CD14-positive monocyte (primary cell): Measurements from ENCODE around the gene KCNC1. TPM values are rescaled to one million over a fixed set of nuclear protein-coding genes. Genes with fewer than 3 reads are reported as not detected.

ENCODE experiments used
- DNase-seq, 3 donors: peaks; one replicate each; pipeline ENCODE4 v3.0.0-alpha.2; 2011 to 2022
- H2AFZ ChIP-seq: 2 replicates; pipeline ENCODE4 v1.6.0; 2012; ENCODE audit warnings: mild to moderate bottlenecking, low read depth, low read length, inconsistent platforms; ENCODE audit not compliant: insufficient read depth, poor library complexity, severe bottlenecking
- H3K27ac ChIP-seq, 2 donors: 1 replicate in 1 of 2; 2 replicates in 1 of 2; pipeline ENCODE4 v1.5.1; 2012 to 2013; ENCODE audit warnings: low read length in 2 of 2, control low read depth in 1 of 2, inconsistent platforms in 1 of 2, low read depth in 1 of 2, mild to moderate bottlenecking in 1 of 2
- H3K27me3 ChIP-seq, 2 donors: one replicate each; pipeline versions ENCODE4 v1.6.0 to v1.6.1; 2011 to 2013; ENCODE audit warnings: low read length in 2 of 2; ENCODE audit not compliant: control insufficient read depth in 2 of 2, insufficient read depth in 2 of 2
- H3K36me3 ChIP-seq, 2 donors: replicated peaks in 1 of 2; 1 replicate in 1 of 2; 2 replicates in 1 of 2; pipeline versions ENCODE4 v1.5.1 to v1.6.1; 2012 to 2013; ENCODE audit warnings: low read length in 2 of 2, control low read depth in 1 of 2, inconsistent platforms in 1 of 2, mild to moderate bottlenecking in 1 of 2; ENCODE audit not compliant: insufficient read depth in 2 of 2, control insufficient read depth in 1 of 2
- H3K4me1 ChIP-seq, 2 donors: 1 replicate in 1 of 2; 2 replicates in 1 of 2; pipeline versions ENCODE4 v1.5.1 to v1.6.1; 2012 to 2013; ENCODE audit warnings: low read length in 2 of 2, control low read depth in 1 of 2, inconsistent platforms in 1 of 2, mild to moderate bottlenecking in 1 of 2, moderate library complexity in 1 of 2; ENCODE audit not compliant: insufficient read depth in 2 of 2, control insufficient read depth in 1 of 2
- H3K4me2 ChIP-seq: replicated peaks from 2 replicates; pipeline ENCODE3; 2012; ENCODE audit warnings: low read length, moderate library complexity, mild to moderate bottlenecking; ENCODE audit not compliant: poor library complexity, severe bottlenecking; ENCODE audit errors: extremely low read depth
- H3K4me3 ChIP-seq, 3 experiments: fragments of 200-600 bp in 1 of 3; sonication (generic) in 1 of 3; replicated peaks in 1 of 3; 1 replicate in 2 of 3; 2 replicates in 1 of 3; pipeline ENCODE4 v1.5.1; 2011 to 2013; ENCODE audit warnings: low read length in 3 of 3, mild to moderate bottlenecking in 3 of 3, control low read depth in 2 of 3, low read depth in 2 of 3, inconsistent platforms in 1 of 3, moderate library complexity in 1 of 3
- H3K79me2 ChIP-seq: 2 replicates; pipeline ENCODE4 v1.6.0; 2012; ENCODE audit warnings: mild to moderate bottlenecking, control low read depth, inconsistent platforms, low read length, moderate library complexity; ENCODE audit not compliant: insufficient read depth
- H3K9ac ChIP-seq: 2 replicates; pipeline ENCODE4 v1.6.0; 2017; ENCODE audit warnings: low read length, mild to moderate bottlenecking; ENCODE audit not compliant: insufficient read depth, poor library complexity, severe bottlenecking
- H3K9me3 ChIP-seq, 2 donors: replicated peaks in 1 of 2; 1 replicate in 1 of 2; 2 replicates in 1 of 2; pipeline versions ENCODE4 v1.5.1 to v1.6.1; 2012 to 2013; ENCODE audit warnings: low read length in 2 of 2, control low read depth in 1 of 2; ENCODE audit not compliant: control insufficient read depth in 1 of 2, insufficient read depth in 1 of 2
- H4K20me1 ChIP-seq: 2 replicates; pipeline ENCODE4 v1.6.0; 2012; ENCODE audit warnings: mild to moderate bottlenecking, low read length, control low read depth, moderate library complexity; ENCODE audit not compliant: insufficient read depth
- H3K27ac Mint-ChIP-seq, 7 donors: one replicate each; pipeline ENCODE4 v1.8.0; 2020; ENCODE audit warnings: mild to moderate bottlenecking in 7 of 7, mixed read lengths in 7 of 7, moderate library complexity in 6 of 7, inconsistent platforms in 2 of 7
- H3K27me3 Mint-ChIP-seq, 3 donors: one replicate each; pipeline ENCODE4 v1.8.0; 2021 to 2022; ENCODE audit warnings: low read depth in 3 of 3, mild to moderate bottlenecking in 3 of 3, mixed read lengths in 3 of 3, moderate library complexity in 3 of 3, inconsistent platforms in 1 of 3
- H3K36me3 Mint-ChIP-seq, 2 donors: one replicate each; pipeline ENCODE4 v1.8.0; 2020; ENCODE audit warnings: mixed read lengths in 2 of 2, inconsistent platforms in 1 of 2, mild to moderate bottlenecking in 1 of 2
- H3K4me1 Mint-ChIP-seq: one replicate; pipeline ENCODE4 v1.8.0; 2020; ENCODE audit warnings: mild to moderate bottlenecking, mixed read lengths
- H3K4me3 Mint-ChIP-seq, 2 donors: one replicate each; pipeline ENCODE4 v1.8.0; 2020; ENCODE audit warnings: mild to moderate bottlenecking in 2 of 2, mixed read lengths in 2 of 2, moderate library complexity in 1 of 2
- H3K9me3 Mint-ChIP-seq, 7 donors: one replicate each; pipeline ENCODE4 v1.8.0; 2020 to 2022; ENCODE audit warnings: mixed read lengths in 7 of 7, mild to moderate bottlenecking in 6 of 7, moderate library complexity in 6 of 7, inconsistent platforms in 2 of 7
- WGBS: methylation state at CpG from one replicate; pipeline ENCODE4 v1.1.5; 2013; ENCODE audit warnings: missing lambda C conversion rate; ENCODE audit not compliant: insufficient coverage; 5-methylcytosine and 5-hydroxymethylcytosine counted together
- intact Hi-C, 2 donors: fragments of 100-400 bp; cut with micrococcal nuclease; formaldehyde crosslinking; loops; one replicate each; pipeline versions ENCODE4 v1.15.0 to v1.15.1; 2023
- polyA plus RNA-seq, 3 donors: library from polyadenylated mRNA; depleted of rRNA in 1 of 3; unstranded in 2 of 3; stranded (reverse) in 1 of 3; fragments of 300-500 nt in 2 of 3; fragments of >200 nt in 1 of 3; fragmentation: Illumina TruSeq in 2 of 3; gene quantifications; 1 replicate in 2 of 3; 2 replicates in 1 of 3; pipeline ENCODE4 v1.2.3, GENCODE V29; 2012 to 2021
- TF ChIP-seq, protein P1 (sequence below): fragments of 200-600 bp; IDR thresholded peaks from one replicate; pipeline ENCODE4 v1.8.0; 2022; ENCODE audit warnings: antibody characterized with exemption, mild to moderate bottlenecking

The KCNC1 gene
- polyA plus RNA-seq, 3 donors = not detected

DNA sequence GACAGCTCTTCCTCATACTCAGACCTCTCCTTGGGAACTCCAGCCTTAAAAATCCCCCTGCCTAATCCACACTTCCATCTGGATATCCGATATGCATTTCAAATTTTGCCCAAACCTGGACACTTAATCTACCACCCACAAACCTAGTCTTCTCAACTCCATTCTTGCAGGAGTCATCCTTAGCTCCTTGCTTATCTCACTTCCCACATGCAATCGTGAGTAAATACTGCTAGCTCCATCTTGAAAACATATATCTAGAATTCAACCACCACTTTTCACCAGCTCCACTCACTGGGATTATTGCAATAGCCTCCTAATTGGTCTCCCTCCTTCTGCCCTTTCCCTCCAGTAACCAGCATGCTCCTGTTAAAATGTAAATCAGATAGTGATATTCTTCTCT lies 17.8 kb upstream of the KCNC1 start:
- H3K9me3 Mint-ChIP-seq = peaks cover 0 to 3% (median 0%) of the 10 kb centered on the region in 7 donors
- Histone ChIP-seq H3K9me3 (peaks cover 0 to 14% of the 10 kb centered on the region in 2 donors), H3K79me2 (no peaks in the 10 kb centered on the region), H3K9ac (no peak overlapping the region), H4K20me1 (no peaks in the 10 kb centered on the region), H3K4me1 (no peaks in the 10 kb centered on the region), H3K4me3 (no peak overlapping the region), H3K36me3 (no peaks in the 10 kb centered on the region), H2AFZ (no peak overlapping the region), H3K27ac (no peak overlapping the region), H3K4me2 (no peak overlapping the region), H3K27me3 (peaks cover 40 to 53% of the 10 kb centered on the region in 2 donors)
- WGBS = 80% methylated on average over 2 of the region's 2 CpGs
- no peaks in the 10 kb centered on the region for H3K4me1 Mint-ChIP-seq
- peaks cover 33 to 36% (median 34%) of the 10 kb centered on the region in 3 donors for H3K27me3 Mint-ChIP-seq
- no peak overlapping the region for H3K27ac Mint-ChIP-seq
- H3K4me3 Mint-ChIP-seq = no peak overlapping the region
- TF ChIP-seq, protein P1, sequence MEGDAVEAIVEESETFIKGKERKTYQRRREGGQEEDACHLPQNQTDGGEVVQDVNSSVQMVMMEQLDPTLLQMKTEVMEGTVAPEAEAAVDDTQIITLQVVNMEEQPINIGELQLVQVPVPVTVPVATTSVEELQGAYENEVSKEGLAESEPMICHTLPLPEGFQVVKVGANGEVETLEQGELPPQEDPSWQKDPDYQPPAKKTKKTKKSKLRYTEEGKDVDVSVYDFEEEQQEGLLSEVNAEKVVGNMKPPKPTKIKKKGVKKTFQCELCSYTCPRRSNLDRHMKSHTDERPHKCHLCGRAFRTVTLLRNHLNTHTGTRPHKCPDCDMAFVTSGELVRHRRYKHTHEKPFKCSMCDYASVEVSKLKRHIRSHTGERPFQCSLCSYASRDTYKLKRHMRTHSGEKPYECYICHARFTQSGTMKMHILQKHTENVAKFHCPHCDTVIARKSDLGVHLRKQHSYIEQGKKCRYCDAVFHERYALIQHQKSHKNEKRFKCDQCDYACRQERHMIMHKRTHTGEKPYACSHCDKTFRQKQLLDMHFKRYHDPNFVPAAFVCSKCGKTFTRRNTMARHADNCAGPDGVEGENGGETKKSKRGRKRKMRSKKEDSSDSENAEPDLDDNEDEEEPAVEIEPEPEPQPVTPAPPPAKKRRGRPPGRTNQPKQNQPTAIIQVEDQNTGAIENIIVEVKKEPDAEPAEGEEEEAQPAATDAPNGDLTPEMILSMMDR = no peak
- intact Hi-C loops = no loop called here
- no peak for DNase-seq
- no peaks in the 10 kb centered on the region for H3K36me3 Mint-ChIP-seq

DNA sequence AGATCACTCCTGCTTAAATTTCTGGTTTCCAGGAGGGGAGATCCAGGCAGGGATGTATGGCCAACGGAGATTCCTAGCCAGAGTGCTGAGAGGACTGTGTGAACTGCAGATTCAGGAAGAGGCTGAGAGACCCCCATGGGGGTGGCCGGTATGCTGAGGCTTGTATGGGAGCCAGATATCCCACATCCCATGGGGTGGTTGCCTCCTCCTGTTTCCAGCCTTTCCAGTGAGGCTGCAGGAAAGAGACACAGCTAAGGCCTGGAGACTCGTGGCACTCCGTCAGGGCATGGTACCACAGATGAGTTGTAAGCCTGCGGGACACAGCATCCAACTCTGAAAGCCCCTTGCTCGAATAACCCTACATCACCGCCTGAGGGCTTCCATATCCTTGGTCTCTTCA lies 16.6 kb upstream of the KCNC1 start:
- no peaks in the 10 kb centered on the region for H3K36me3 Mint-ChIP-seq
- H3K27ac ChIP-seq = no peak overlapping the region

More for the DNA sequence above, 16.6 kb upstream of the KCNC1 start:
- no peaks in the 10 kb centered on the region for H3K36me3 ChIP-seq
- peaks cover 48 to 65% of the 10 kb centered on the region in 2 donors for H3K27me3 ChIP-seq
- no peak overlapping the region for H2AFZ ChIP-seq
- H3K79me2 ChIP-seq = no peaks in the 10 kb centered on the region
- DNase-seq = no peak
- 59% methylated on average over 6 of the region's 7 CpGs for WGBS
- intact Hi-C loops = no loop called here
- H3K9ac ChIP-seq = no peak overlapping the region
- Mint-ChIP-seq H3K27ac (no peak overlapping the region), H3K9me3 (peaks cover 0 to 5% (median 0%) of the 10 kb centered on the region in 7 donors), H3K4me1 (no peaks in the 10 kb centered on the region), H3K4me3 (peak overlapping the region in 1 of 2 donors; percentile 66), H3K27me3 (peaks cover 40 to 44% (median 42%) of the 10 kb centered on the region in 3 donors)
- no peaks in the 10 kb centered on the region for H3K4me1 ChIP-seq
- TF ChIP-seq, protein P1 = no peak
- no peak overlapping the region for H3K4me3 ChIP-seq
- H4K20me1 ChIP-seq = no peaks in the 10 kb centered on the region
- H3K4me2 ChIP-seq = no peak overlapping the region
- peaks cover 0 to 15% of the 10 kb centered on the region in 2 donors for H3K9me3 ChIP-seq
